ENCODE results near the gene DRD3.

The DRD3 gene

GRCh38 chr3:114089675-114090074, 89.2 kb downstream of the DRD3 start:
- Mint-ChIP-seq H3K36me3 (ENCODE audit: low read depth) (peaks cover 37% of the 10 kb centered on the region), H3K9me3 (no peaks in the 10 kb centered on the region), H3K27ac (no peak overlapping the region), H3K4me1 (ENCODE audit: low read depth) (peaks cover 1% of the 10 kb centered on the region), H3K4me3 (no peak overlapping the region), H3K27me3 (no peaks in the 10 kb centered on the region)
- DNase-seq: no peak

DNA sequence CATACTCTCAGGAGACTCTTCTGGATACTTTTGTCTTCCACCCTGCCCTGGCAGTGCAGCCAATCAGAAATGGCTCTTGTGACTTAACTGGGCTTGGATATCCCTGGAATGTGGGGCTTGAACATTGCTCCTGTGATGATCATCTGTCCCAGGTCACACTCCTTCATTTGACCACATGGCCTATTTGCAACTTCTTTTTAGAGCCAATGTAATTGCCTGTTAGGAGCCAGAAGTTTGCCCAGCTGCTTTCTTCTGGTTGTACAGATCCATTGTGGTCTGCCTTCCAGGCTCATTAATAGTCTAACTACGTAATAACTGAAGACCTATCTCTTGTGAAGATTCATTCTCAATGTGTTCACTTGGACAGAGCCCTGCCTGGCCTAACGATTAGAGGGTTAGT, 92.5 kb downstream of the DRD3 start:
- H3K27me3 Mint-ChIP-seq: no peaks in the 10 kb centered on the region
- H3K9me3 Mint-ChIP-seq: no peaks in the 10 kb centered on the region
- H3K4me1 Mint-ChIP-seq (ENCODE audit: low read depth): no peaks in the 10 kb centered on the region
- no peak overlapping the region for H3K27ac Mint-ChIP-seq
- no peak overlapping the region for H3K4me3 Mint-ChIP-seq
- DNase-seq: no peak
- H3K36me3 Mint-ChIP-seq (ENCODE audit: low read depth): peaks cover 70% of the 10 kb centered on the region

DNA sequence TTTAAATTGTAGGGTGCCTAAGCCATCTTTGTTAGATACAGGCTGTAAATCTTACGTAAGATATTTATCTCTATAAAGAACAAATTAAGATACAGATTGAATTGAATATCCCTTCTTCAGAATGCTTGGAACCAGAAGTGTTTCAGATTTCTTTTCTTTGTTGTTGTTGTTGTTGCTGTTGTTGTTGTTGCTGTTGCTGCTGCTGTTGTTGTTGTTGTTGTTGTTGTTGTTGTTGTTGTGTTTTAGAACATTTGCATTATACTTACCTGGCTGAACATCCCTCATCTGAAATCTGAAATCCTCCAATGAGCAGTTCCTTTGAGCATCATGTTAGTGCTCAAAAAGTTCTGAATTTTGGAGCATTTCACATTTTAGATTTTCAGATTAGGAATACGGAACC, 95.7 kb downstream of the DRD3 start:
- Mint-ChIP-seq H3K36me3 (ENCODE audit: low read depth) (peaks cover 99% of the 10 kb centered on the region), H3K4me1 (ENCODE audit: low read depth) (no peaks in the 10 kb centered on the region)

DNA sequence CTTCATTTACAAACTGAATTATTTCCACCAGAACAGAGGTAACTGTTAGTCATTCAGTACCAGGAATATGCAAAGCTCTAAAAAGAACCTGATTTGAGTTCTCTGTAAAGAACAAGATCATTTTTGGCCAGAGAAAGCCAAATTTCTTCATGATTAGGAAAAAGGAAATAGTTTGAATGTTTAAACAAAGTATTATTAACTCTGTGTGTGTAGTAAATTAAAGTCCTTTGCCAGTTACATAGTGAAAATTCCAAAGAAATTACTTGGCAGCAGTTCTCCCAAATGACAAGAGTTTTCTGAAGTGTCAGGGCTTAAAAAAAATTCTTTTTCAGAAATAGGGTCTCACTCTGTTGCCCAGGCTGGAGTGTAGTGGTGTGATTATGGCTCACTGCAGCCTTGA, 97.8 kb downstream of the DRD3 start:
- Mint-ChIP-seq H3K9me3 (no peaks in the 10 kb centered on the region), H3K27ac (no peak overlapping the region), H3K36me3 (ENCODE audit: low read depth) (peaks cover 99% of the 10 kb centered on the region), H3K4me1 (ENCODE audit: low read depth) (no peaks in the 10 kb centered on the region), H3K27me3 (no peaks in the 10 kb centered on the region), H3K4me3 (no peak overlapping the region)
- DNase-seq: no peak

More for the DNA sequence above, 95.7 kb downstream of the DRD3 start:
- no peak overlapping the region for H3K4me3 Mint-ChIP-seq
- no peaks in the 10 kb centered on the region for H3K27me3 Mint-ChIP-seq
- DNase-seq: no peak
- peak overlapping the region; percentile 33 for H3K27ac Mint-ChIP-seq
- H3K9me3 Mint-ChIP-seq: no peaks in the 10 kb centered on the region

DNA sequence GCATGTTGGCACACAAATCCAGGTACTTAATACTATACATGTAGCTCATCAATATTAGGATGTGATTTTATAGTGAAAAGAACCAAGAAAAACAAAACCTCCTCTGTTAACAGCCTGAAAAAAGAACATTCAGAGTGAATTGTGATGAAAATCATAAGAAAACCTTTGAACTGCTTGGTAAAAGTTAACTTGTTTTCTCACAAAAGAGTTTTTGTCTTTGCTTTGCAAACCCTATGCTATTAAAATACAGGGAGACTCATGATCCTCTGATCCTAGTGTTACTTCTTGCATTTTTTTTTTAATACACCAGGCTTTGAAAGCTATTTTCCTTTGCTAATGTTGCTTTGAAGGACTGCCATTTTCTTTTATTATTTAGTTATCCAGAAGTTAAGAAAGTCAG, 98.7 kb downstream of the DRD3 start:
- peaks cover 99% of the 10 kb centered on the region for H3K36me3 Mint-ChIP-seq (ENCODE audit: low read depth)
- DNase-seq: no peak
- H3K4me3 Mint-ChIP-seq: no peak overlapping the region
- no peaks in the 10 kb centered on the region for H3K27me3 Mint-ChIP-seq
- no peaks in the 10 kb centered on the region for H3K9me3 Mint-ChIP-seq
- H3K4me1 Mint-ChIP-seq (ENCODE audit: low read depth): no peaks in the 10 kb centered on the region
- H3K27ac Mint-ChIP-seq: no peak overlapping the region

GRCh38 chr3:114079761-114080160, 99.1 kb downstream of the DRD3 start:
- no peak overlapping the region for H3K27ac Mint-ChIP-seq
- H3K27me3 Mint-ChIP-seq: no peaks in the 10 kb centered on the region
- H3K4me3 Mint-ChIP-seq: no peak overlapping the region
- peaks cover 99% of the 10 kb centered on the region for H3K36me3 Mint-ChIP-seq (ENCODE audit: low read depth)
- no peak for DNase-seq
- no peaks in the 10 kb centered on the region for H3K9me3 Mint-ChIP-seq
- no peaks in the 10 kb centered on the region for H3K4me1 Mint-ChIP-seq (ENCODE audit: low read depth)

DNA sequence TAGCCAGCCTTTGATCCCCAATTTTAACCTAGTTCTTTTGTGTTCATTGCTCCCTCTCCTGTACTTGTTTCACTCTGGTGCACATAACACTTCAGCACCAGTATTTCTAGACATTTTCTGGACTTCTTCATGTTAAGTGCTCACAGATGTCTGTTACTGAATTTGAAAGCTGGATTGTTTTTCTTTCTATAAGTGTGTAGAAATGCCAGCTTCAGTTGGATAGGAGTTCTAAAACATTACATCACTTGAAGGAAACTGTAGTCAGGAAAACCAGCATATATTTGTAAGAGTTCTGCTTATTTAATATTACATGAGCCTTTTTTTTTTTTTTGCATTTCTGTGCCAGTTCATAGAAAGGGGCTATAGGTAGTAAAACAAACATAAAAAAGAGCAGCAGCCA, 100.7 kb downstream of the DRD3 start:
- no peaks in the 10 kb centered on the region for H3K27me3 Mint-ChIP-seq
- H3K4me3 Mint-ChIP-seq: no peak overlapping the region
- no peaks in the 10 kb centered on the region for H3K9me3 Mint-ChIP-seq
- H3K4me1 Mint-ChIP-seq (ENCODE audit: low read depth): no peaks in the 10 kb centered on the region
- peaks cover 99% of the 10 kb centered on the region for H3K36me3 Mint-ChIP-seq (ENCODE audit: low read depth)
- H3K27ac Mint-ChIP-seq: no peak overlapping the region
- no peak for DNase-seq

Data from activated T-cell treated with anti-CD3 and anti-CD28 coated beads, Interleukin-2, amount 50 U/mL, for 24 hours (primary cell).